DND-41 (cell line): ENCODE measurements around the gene FSD2.

Source experiments
- ATAC-seq: fragments of 200-7000 bp; cut with Tn5 transposase; 3 replicates; pipeline ENCODE4 v1.9.1; 2021; ENCODE audit warnings: low read depth; ENCODE audit not compliant: insufficient read depth
- DNase-seq: peaks from one replicate; pipeline ENCODE4 v3.0.0-alpha.2; 2020
- H2AFZ ChIP-seq: 2 replicates; pipeline ENCODE4 v1.6.0; 2012; ENCODE audit warnings: low read depth, low read length
- H3K27ac ChIP-seq: 2 replicates; pipeline ENCODE4 v1.5.1; 2012; ENCODE audit warnings: low read length, inconsistent platforms
- H3K27me3 ChIP-seq: fragments of 200-600 bp; sonication (generic); 2 replicates; pipeline ENCODE4 v1.6.0; 2012; ENCODE audit warnings: low read length, mild to moderate bottlenecking, inconsistent platforms; ENCODE audit not compliant: insufficient read depth, poor library complexity
- H3K36me3 ChIP-seq: 2 replicates; pipeline ENCODE4 v1.5.1; 2012; ENCODE audit warnings: low read length, inconsistent platforms; ENCODE audit not compliant: insufficient read depth
- H3K4me1 ChIP-seq: 2 replicates; pipeline ENCODE4 v1.5.1; 2012; ENCODE audit warnings: mild to moderate bottlenecking, low read length; ENCODE audit not compliant: insufficient read depth
- H3K4me2 ChIP-seq: 2 replicates; pipeline ENCODE4 v1.6.0; 2012; ENCODE audit warnings: mild to moderate bottlenecking, moderate library complexity, low read length, inconsistent platforms; ENCODE audit not compliant: insufficient read depth
- H3K4me3 ChIP-seq, 2 experiments: fragments of 200-600 bp in 1 of 2; shearing (Covaris generic) in 1 of 2; 2 replicates each; pipeline ENCODE4 v1.5.1; 2012 to 2016; ENCODE audit warnings: inconsistent platforms in 2 of 2, low read length in 2 of 2, mild to moderate bottlenecking in 2 of 2, low read depth in 1 of 2, moderate library complexity in 1 of 2
- H3K79me2 ChIP-seq: 2 replicates; pipeline ENCODE4 v1.6.0; 2012; ENCODE audit warnings: low read length, inconsistent platforms; ENCODE audit not compliant: insufficient read depth
- H3K9ac ChIP-seq: 2 replicates; pipeline ENCODE4 v1.6.0; 2012; ENCODE audit warnings: low read depth, mild to moderate bottlenecking, inconsistent platforms, low read length, moderate library complexity
- H3K9me3 ChIP-seq: 2 replicates; pipeline ENCODE4 v1.5.1; 2012; ENCODE audit warnings: low read length, moderate library complexity, mild to moderate bottlenecking, inconsistent platforms; ENCODE audit not compliant: insufficient read depth, severe bottlenecking
- H4K20me1 ChIP-seq: 2 replicates; pipeline ENCODE4 v1.6.0; 2012; ENCODE audit warnings: low read length; ENCODE audit not compliant: insufficient read depth
- EZH2 ChIP-seq: IDR thresholded peaks from 3 replicates; pipeline ENCODE4 v1.6.1; 2012; ENCODE audit warnings: borderline replicate concordance, low read depth, mild to moderate bottlenecking, moderate library complexity, low read length, inconsistent platforms; ENCODE audit not compliant: severe bottlenecking
- TF ChIP-seq, protein P1 (sequence below): IDR thresholded peaks from 2 replicates; pipeline ENCODE4 v1.5.1; 2012; ENCODE audit warnings: borderline replicate concordance, low read length, moderate library complexity, mild to moderate bottlenecking; ENCODE audit not compliant: poor library complexity, severe bottlenecking; ENCODE audit errors: extremely low read depth

The FSD2 gene

DNA sequence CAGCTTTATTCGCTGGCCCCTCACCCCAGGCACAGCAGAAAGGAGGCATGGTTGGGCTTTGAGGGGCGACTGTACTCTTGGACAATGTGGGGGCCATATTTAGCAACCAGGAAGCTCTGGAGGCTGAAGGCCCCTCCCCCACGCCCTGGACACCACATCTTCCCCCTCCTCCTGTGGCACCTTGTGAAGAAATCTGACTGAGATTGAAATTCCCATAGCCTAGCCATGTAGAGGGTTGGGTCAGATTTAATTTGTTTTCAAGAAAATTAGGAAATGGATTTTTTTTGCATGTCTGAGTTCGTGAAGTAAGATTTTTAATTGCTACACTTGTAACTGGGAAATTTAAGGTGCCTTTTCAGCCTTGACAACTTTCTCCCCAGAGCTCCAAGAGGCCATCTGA is 24.5 kb downstream of the FSD2 start:
- DNase-seq: no peak

DNA sequence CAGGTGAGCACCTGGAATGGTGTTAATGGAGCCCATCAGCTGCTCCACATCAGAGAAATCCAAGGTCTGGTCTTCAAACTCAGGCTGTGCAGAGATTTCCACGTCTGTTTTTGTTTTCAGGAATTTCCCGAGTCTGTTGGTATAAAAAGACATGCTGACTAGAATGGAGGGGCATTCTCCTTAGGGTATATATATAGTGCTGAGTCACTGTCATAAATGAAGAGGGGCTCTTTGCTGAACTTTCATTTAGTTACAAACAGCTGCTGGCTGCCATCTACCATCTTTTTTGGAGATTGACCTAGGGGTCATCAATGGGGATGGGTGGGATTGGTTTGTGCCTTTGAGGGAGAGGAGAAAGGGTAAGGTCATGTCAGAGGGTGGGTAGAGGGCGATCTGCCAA is 27.1 kb downstream of the FSD2 start:
- no peaks in the 10 kb centered on the region for H3K79me2 ChIP-seq
- no peak for ATAC-seq
- no peak overlapping the region for H2AFZ ChIP-seq

More for the DNA sequence above, 24.5 kb downstream of the FSD2 start:
- Histone ChIP-seq H3K4me3 (no peak overlapping the region), H3K27me3 (peaks cover under 1% of the 10 kb centered on the region), H3K9me3 (no peaks in the 10 kb centered on the region), H3K4me1 (no peaks in the 10 kb centered on the region), H3K79me2 (no peaks in the 10 kb centered on the region), H3K4me2 (no peak overlapping the region), H3K27ac (no peak overlapping the region), H3K9ac (no peak overlapping the region), H2AFZ (no peak overlapping the region), H4K20me1 (no peaks in the 10 kb centered on the region), H3K36me3 (no peaks in the 10 kb centered on the region)
- TF ChIP-seq, protein P1, sequence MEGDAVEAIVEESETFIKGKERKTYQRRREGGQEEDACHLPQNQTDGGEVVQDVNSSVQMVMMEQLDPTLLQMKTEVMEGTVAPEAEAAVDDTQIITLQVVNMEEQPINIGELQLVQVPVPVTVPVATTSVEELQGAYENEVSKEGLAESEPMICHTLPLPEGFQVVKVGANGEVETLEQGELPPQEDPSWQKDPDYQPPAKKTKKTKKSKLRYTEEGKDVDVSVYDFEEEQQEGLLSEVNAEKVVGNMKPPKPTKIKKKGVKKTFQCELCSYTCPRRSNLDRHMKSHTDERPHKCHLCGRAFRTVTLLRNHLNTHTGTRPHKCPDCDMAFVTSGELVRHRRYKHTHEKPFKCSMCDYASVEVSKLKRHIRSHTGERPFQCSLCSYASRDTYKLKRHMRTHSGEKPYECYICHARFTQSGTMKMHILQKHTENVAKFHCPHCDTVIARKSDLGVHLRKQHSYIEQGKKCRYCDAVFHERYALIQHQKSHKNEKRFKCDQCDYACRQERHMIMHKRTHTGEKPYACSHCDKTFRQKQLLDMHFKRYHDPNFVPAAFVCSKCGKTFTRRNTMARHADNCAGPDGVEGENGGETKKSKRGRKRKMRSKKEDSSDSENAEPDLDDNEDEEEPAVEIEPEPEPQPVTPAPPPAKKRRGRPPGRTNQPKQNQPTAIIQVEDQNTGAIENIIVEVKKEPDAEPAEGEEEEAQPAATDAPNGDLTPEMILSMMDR: no peak
- TF ChIP-seq EZH2: no peak
- ATAC-seq: no peak

DNA sequence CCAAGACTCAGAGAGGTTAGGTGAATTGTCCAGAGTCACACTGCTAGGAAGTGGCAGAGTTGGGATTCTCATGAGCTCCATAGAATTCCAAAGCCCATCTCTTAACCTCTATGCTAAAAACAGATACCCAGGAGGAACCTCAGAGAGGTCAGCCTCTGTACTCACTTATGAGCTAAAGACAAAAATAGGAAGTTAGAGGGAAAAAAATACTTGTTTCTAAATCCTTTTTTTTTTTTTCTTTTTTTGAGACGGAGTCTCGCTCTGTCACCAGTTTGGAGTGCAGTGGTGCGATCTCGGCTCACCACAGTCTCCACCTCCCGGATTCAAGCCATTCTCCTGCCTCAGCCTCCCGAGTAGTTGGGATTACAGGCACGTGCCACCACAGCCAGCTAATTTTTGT is 31.4 kb downstream of the FSD2 start:
- H3K9me3 ChIP-seq: no peaks in the 10 kb centered on the region
- H3K4me1 ChIP-seq: no peaks in the 10 kb centered on the region
- H2AFZ ChIP-seq: no peak overlapping the region
- H3K27ac ChIP-seq: no peak overlapping the region
- no peaks in the 10 kb centered on the region for H4K20me1 ChIP-seq
- H3K27me3 ChIP-seq: no peaks in the 10 kb centered on the region
- ATAC-seq (no peak), DNase-seq (no peak)
- no peak overlapping the region for H3K9ac ChIP-seq
- no peak overlapping the region for H3K4me2 ChIP-seq
- H3K4me3 ChIP-seq: no peak overlapping the region
- H3K79me2 ChIP-seq: no peaks in the 10 kb centered on the region
- no peak for TF ChIP-seq EZH2
- TF ChIP-seq, protein P1: no peak
- H3K36me3 ChIP-seq: no peaks in the 10 kb centered on the region

More for the DNA sequence above, 27.1 kb downstream of the FSD2 start:
- H3K4me2 ChIP-seq: no peak overlapping the region
- no peak overlapping the region for H3K9ac ChIP-seq
- TF ChIP-seq EZH2: no peak
- TF ChIP-seq, protein P1: no peak
- H3K27ac ChIP-seq: no peak overlapping the region
- no peaks in the 10 kb centered on the region for H3K4me1 ChIP-seq
- H3K36me3 ChIP-seq: no peaks in the 10 kb centered on the region
- no peaks in the 10 kb centered on the region for H3K27me3 ChIP-seq
- no peaks in the 10 kb centered on the region for H3K9me3 ChIP-seq
- no peaks in the 10 kb centered on the region for H4K20me1 ChIP-seq
- no peak for DNase-seq
- no peak overlapping the region for H3K4me3 ChIP-seq
